Keratinocyte (primary cell): ENCODE data around the gene PDCD11. TPM values are rescaled to one million over a fixed set of nuclear protein-coding genes. Genes with fewer than 3 reads are reported as not detected.

Experiments used
- DNase-seq: peaks from one replicate; pipeline ENCODE4 v3.0.0-alpha.2; 2011; ENCODE audit warnings: low read depth, missing footprints, low spot score
- FAIRE-seq: peaks from 2 replicates; lab custom pipeline; 2011; peaks lifted over from hg19 to GRCh38; lab: Jason Lieb, UNC
- H2AFZ ChIP-seq: 2 replicates; pipeline ENCODE4 v1.6.0; 2012; ENCODE audit warnings: low read length, control low read depth, inconsistent platforms; ENCODE audit not compliant: control insufficient read depth
- H3K27ac ChIP-seq: 2 replicates; pipeline ENCODE4 v1.5.1; 2011; ENCODE audit warnings: low read length; ENCODE audit not compliant: control insufficient read depth, insufficient read depth
- H3K27me3 ChIP-seq: 3 replicates; pipeline ENCODE4 v1.6.0; 2011; ENCODE audit warnings: low read length; ENCODE audit not compliant: control insufficient read depth, insufficient read depth; ENCODE audit errors: extremely low read depth
- H3K36me3 ChIP-seq, 2 experiments: 2 replicates in 1 of 2; 3 replicates in 1 of 2; pipeline ENCODE4 v1.5.1; 2011; ENCODE audit warnings: low read length in 2 of 2, mild to moderate bottlenecking in 1 of 2; ENCODE audit not compliant: control insufficient read depth in 2 of 2, insufficient read depth in 2 of 2; ENCODE audit errors: extremely low read depth in 1 of 2
- H3K4me1 ChIP-seq: 3 replicates; pipeline ENCODE4 v1.5.1; 2011; ENCODE audit warnings: low read length; ENCODE audit not compliant: control insufficient read depth, insufficient read depth; ENCODE audit errors: extremely low read depth
- H3K4me2 ChIP-seq: 3 replicates; pipeline ENCODE4 v1.6.0; 2011; ENCODE audit warnings: low read depth, low read length; ENCODE audit not compliant: control insufficient read depth, insufficient read depth; ENCODE audit errors: extremely low read depth
- H3K4me3 ChIP-seq, 3 experiments: fragments of 200-600 bp in 1 of 3; sonication (generic) in 1 of 3; 2 replicates in 2 of 3; 3 replicates in 1 of 3; pipeline ENCODE4 v1.5.1; 2011 to 2016; ENCODE audit warnings: low read length in 3 of 3, mild to moderate bottlenecking in 3 of 3, control low read depth in 2 of 3, inconsistent platforms in 1 of 3, low read depth in 1 of 3, mixed read lengths in 1 of 3, mixed run types in 1 of 3, moderate library complexity in 1 of 3; ENCODE audit not compliant: control insufficient read depth in 2 of 3, insufficient read depth in 2 of 3; ENCODE audit errors: extremely low read depth in 1 of 3
- H3K79me2 ChIP-seq: 2 replicates; pipeline ENCODE4 v1.6.0; 2012; ENCODE audit warnings: low read length; ENCODE audit not compliant: control insufficient read depth, insufficient read depth
- H3K9ac ChIP-seq: 3 replicates; pipeline ENCODE4 v1.6.0; 2011; ENCODE audit warnings: low read length; ENCODE audit not compliant: control insufficient read depth, insufficient read depth; ENCODE audit errors: extremely low read depth
- H3K9me1 ChIP-seq: 3 replicates; pipeline ENCODE4 v1.6.0; 2011; ENCODE audit warnings: low read length; ENCODE audit not compliant: control insufficient read depth, insufficient read depth; ENCODE audit errors: extremely low read depth
- H3K9me3 ChIP-seq: 2 replicates; pipeline ENCODE4 v1.5.1; 2012; ENCODE audit warnings: low read depth, low read length; ENCODE audit not compliant: control insufficient read depth
- H4K20me1 ChIP-seq: 3 replicates; pipeline ENCODE4 v1.6.0; 2011; ENCODE audit warnings: low read length; ENCODE audit not compliant: control insufficient read depth, insufficient read depth; ENCODE audit errors: extremely low read depth
- EZH2 ChIP-seq: IDR thresholded peaks from one replicate; pipeline ENCODE4 v1.6.1; 2012; ENCODE audit warnings: inconsistent platforms, mild to moderate bottlenecking, low read length, moderate library complexity
- dilution Hi-C: fragments of 300-500 bp; cut with MboI; formaldehyde crosslinking; loops from one replicate; pipeline ENCODE4 v1.7.0; 2020; ENCODE audit warnings: low sequenced_read_pairs; ENCODE audit not compliant: extremely low pct_ligation_motif_present
- polyA plus RNA-seq, 5 experiments: library from polyadenylated mRNA; depleted of rRNA in 3 of 5; stranded (reverse) in 3 of 5; stranded (forward) in 1 of 5; unstranded in 1 of 5; fragments of >200 nt; gene quantifications; 1 replicate in 1 of 5; 2 replicates in 3 of 5; 3 replicates in 1 of 5; pipeline versions ENCODE4 v1.2.1 to v1.2.3, GENCODE V29; 2011 to 2012; ENCODE audit warnings: missing spikeins in 2 of 5, low read depth in 1 of 5, low replicate concordance in 1 of 5
- TF ChIP-seq, protein P1 (sequence below), 3 experiments: IDR thresholded peaks in 1 of 3; conservative IDR thresholded peaks in 1 of 3; optimal IDR thresholded peaks in 1 of 3; 2 replicates in 2 of 3; 3 replicates in 1 of 3; pipeline versions ENCODE3 to v1.5.1; 2011; ENCODE audit warnings: low read length in 3 of 3, mild to moderate bottlenecking in 3 of 3, moderate library complexity in 2 of 3, control low read depth in 1 of 3, inconsistent platforms in 1 of 3; ENCODE audit not compliant: insufficient read depth in 2 of 3; ENCODE audit errors: extremely low read depth in 1 of 3

Gene PDCD11
- polyA plus RNA-seq, 1 donor (not counting 4 experiments of a cell fraction or from before 2014, with no cell fraction given): 28.6 TPM

DNA sequence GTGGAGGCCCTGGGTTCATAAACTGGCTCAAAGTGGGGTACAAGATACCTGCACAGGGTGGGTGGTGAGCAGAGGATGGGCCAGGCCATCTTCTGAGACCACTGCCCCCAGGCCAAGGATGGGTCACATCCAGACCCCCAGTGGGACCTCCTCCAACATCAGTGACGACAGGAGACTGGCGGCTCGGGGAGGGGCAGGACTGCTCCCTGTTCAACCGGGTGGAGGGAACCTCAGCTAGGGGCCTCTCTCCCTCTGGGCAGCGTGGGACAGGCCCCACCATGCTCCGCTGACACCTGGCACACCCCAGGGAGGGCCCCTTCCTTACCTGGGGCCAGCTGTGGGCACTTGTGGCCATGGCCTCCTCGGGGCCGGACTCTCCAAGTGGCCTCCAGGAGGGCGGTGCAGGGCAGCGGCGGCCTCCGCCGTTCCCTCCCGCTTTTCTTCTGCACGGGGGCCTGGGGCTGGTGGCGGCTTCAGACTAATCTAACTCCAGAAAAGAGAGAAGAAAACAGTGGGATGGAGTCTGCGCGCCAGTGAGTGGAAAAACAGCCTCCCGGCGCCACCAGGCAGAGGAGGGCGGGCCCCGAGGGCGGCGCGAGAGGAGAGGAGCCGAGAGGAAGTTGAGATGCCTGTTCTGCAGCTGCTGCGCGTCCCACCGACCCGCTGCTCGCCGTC, 55.5 kb downstream of the PDCD11 start, which contains the start of gene CALHM2:
CALHM2 (minus strand) TSS at position 540 of the 675 bp plus-strand sequence. CDS start 2,429 bp downstream, outside the sequence.
- DNase-seq (no peak), FAIRE-seq (no peak)
- peaks cover 7 to 17% of the 10 kb centered on the region in 2 experiments for H3K36me3 ChIP-seq
- H3K9me1 ChIP-seq: no peaks in the 10 kb centered on the region
- peaks cover 15% of the 10 kb centered on the region for H3K4me1 ChIP-seq
- H3K4me2 ChIP-seq: peak within 1 kb of the TSS; percentile 76
- peak within 1 kb of the TSS; percentile 60 for H2AFZ ChIP-seq
- H3K27me3 ChIP-seq: no peaks in the 10 kb centered on the region
- peak within 1 kb of the TSS; percentile 18 to 55 (median 51) for H3K4me3 ChIP-seq
- H3K9ac ChIP-seq: peak within 1 kb of the TSS; percentile 34
- dilution Hi-C loops: no loop called here
- TF ChIP-seq, protein P1, sequence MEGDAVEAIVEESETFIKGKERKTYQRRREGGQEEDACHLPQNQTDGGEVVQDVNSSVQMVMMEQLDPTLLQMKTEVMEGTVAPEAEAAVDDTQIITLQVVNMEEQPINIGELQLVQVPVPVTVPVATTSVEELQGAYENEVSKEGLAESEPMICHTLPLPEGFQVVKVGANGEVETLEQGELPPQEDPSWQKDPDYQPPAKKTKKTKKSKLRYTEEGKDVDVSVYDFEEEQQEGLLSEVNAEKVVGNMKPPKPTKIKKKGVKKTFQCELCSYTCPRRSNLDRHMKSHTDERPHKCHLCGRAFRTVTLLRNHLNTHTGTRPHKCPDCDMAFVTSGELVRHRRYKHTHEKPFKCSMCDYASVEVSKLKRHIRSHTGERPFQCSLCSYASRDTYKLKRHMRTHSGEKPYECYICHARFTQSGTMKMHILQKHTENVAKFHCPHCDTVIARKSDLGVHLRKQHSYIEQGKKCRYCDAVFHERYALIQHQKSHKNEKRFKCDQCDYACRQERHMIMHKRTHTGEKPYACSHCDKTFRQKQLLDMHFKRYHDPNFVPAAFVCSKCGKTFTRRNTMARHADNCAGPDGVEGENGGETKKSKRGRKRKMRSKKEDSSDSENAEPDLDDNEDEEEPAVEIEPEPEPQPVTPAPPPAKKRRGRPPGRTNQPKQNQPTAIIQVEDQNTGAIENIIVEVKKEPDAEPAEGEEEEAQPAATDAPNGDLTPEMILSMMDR (optimal IDR thresholded peaks at IDR 0.05 in 1 of 3, IDR thresholded peaks at IDR 0.05 in 1 of 3, conservative IDR thresholded peaks at IDR 0.05 in 1 of 3; ENCODE audit: extremely low read depth in 1 of 3, insufficient read depth in 2 of 3, low read length in 3 of 3): no peak
- no peak for TF ChIP-seq EZH2
- H3K27ac ChIP-seq: no peak within 1 kb of the TSS
- no peaks in the 10 kb centered on the region for H4K20me1 ChIP-seq
- H3K79me2 ChIP-seq: no peaks in the 10 kb centered on the region
- H3K9me3 ChIP-seq: no peaks in the 10 kb centered on the region

DNA sequence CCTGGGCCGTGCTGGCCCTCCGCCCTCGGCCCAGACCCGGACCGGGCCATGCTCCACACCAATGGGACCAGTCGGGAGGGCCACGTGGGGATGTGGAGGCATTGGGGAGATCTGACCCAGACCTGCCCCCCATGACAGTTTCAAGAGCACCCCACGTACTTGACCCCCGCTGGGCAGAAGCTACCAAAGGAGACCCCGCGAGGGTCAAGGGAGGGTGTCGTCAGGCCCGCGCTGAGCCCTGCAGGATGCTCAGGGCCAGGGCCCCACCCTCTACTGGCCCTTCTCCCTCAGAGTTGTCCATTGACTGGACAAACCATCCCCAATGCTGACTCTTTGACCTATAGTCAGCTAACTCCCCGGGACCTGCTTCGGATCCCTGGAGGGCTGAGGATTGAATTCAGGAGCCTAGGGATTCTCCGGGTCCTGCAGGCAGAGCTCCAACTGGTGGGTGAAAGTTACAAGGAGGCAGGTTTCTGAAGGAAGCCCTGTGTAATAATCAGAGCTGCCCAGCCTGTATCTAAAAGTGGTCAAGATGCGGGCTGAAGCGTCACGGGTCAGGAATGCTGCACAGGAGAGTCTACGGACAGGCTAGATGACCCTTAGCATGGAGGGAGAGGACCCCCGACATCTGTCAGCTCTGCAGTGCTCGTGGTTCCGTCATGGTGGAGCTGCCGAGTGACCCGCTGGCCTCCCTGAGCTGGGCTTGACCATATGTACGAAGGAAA, 56.2 kb downstream of the PDCD11 start:
- FAIRE-seq (peak; percentile 23), DNase-seq (no peak)
- Histone ChIP-seq H3K4me1 (peaks cover 15% of the 10 kb centered on the region), H3K79me2 (no peaks in the 10 kb centered on the region), H3K4me2 (peak overlapping the region; percentile 76), H3K9me1 (no peaks in the 10 kb centered on the region), H4K20me1 (no peaks in the 10 kb centered on the region), H3K9ac (no peak overlapping the region), H3K9me3 (no peaks in the 10 kb centered on the region), H3K27ac (no peak overlapping the region), H3K4me3 (peak overlapping the region in 2 of 3 experiments; percentile 51 to 55), H2AFZ (peak overlapping the region; percentile 60), H3K36me3 (peaks cover 2 to 12% of the 10 kb centered on the region in 2 experiments), H3K27me3 (no peaks in the 10 kb centered on the region)
- dilution Hi-C loops: no loop called here
- TF ChIP-seq EZH2: no peak
